HG03135 (cell line): ENCODE data around the gene NID1.
"Not testable (repeated sequence)": the region's sequence is repeated elsewhere in the genome, so short reads cannot be mapped to it uniquely, and the experiment has no call there.

Experiments
- ATAC-seq: cut with Tn5 transposase; IDR thresholded peaks from one replicate; pipeline ENCODE4 v1.9.1; 2021; ENCODE audit warnings: mild to moderate bottlenecking, moderate library complexity; ENCODE audit not compliant: unreplicated experiment

NID1 gene

GRCh38 chr1:235971571-235972310, 93.1 kb downstream of the NID1 start:
- ATAC-seq = peak; percentile 94

- ATAC-seq = no peak
Observed at GRCh38 chr1:235971020-235971419, 93.9 kb downstream of the NID1 start.

GRCh38 chr1:235968831-235969230, 96.1 kb downstream of the NID1 start:
- no peak for ATAC-seq

DNA sequence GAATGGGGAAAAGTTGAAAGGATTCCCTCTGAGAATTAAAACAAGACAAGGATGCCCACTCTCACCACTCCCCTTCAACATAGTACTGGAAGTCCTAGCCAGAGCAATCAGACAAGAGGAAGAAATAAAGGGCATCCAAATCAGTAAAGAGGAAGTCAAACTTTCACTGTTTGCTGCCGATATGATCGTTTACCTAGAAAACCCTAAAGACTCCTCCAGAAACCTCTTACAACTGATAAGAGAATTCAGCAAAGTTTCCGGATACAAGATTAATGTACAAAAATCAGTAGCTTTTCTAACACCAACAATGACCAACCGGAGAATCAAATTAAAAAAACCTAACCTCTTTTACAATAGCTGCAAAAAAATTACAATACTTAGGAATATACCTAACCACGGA, 98.8 kb downstream of the NID1 start:
- ATAC-seq = not testable (repeated sequence)

DNA sequence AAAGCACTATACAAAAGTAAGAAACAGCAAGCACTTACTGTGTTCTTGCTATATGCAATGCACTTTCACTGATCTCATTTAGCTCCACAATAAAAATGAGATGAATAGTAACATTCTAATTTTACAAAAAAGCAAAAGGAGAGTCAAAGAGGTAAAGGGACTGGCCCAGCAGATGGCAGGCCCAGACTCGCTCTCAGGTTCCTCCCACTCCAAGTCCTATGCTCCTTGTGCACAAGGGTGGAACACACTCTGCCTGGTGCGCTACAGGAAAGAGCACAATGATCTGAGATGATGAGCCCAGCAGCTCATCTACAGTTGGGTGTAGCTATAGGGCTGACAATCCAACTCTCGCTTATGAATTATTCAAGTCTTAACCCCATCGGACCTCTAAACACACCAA, 104.1 kb downstream of the NID1 start:
- no peak for ATAC-seq

DNA sequence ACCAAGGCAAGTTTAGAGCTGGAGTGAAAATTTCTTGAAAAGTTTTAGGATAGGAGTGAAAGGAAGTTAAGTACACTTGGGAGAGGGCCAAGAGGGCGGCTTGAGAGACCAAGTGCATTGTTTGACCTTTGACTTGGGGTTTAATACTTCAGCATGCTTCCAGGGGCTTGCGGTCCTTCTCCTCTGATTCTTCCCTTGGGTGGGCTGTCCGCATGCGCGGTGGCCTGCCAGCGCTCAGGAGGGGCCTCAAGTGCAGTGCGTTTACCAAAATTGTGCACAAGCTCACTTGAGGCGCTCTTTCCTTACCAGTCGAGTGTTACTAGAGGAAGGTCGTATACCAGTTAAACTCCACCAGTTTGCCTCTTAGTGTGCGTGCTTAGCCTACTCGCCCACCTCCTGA, 106.9 kb downstream of the NID1 start:
- ATAC-seq = no peak

GRCh38 chr1:235955777-235956176, 109.1 kb downstream of the NID1 start:
- no peak for ATAC-seq

GRCh38 chr1:235954306-235955283, 110.3 kb downstream of the NID1 start:
- ATAC-seq = peak; percentile 99

DNA sequence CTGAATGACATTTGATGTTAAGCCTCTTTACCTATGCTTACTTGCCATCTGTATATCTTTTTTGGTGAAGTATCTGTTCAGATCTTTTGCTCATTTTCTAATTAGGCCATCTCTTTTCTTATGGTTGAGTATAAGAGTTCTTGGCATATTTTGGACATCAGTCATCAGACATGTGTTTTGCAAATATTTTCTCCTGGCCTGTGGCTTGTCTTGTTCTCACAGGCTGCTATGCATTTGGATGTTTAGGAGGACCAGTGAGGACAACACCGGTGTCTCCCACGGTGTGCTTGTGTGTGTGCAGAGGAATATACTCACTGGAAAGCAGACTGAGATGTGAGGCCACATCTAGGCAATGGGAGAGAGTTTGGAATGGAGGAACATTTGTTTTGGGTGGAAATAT, 111.1 kb downstream of the NID1 start:
- ATAC-seq = no peak

GRCh38 chr1:235952950-235953615, 111.8 kb downstream of the NID1 start:
- no peak for ATAC-seq

DNA sequence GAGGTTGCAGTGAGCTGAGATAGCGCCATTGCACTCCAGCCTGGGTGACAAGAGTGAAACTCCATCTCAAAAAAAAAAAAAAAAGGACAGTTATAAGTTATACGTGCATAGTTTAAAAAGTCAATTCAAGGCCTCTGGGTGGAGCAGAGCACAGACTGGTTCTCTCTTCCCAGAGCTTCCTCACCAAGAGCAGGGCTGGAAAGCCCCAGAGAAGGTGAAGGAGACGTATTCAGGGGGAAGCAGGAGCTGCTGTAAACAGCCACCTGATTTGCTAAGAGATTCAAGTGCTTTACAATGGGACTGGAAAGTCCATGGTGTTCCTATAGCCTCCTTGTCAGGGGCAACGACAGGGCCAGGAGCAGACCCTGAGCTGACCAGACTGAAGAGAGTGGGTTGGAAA, 113.2 kb downstream of the NID1 start:
- ATAC-seq = no peak

DNA sequence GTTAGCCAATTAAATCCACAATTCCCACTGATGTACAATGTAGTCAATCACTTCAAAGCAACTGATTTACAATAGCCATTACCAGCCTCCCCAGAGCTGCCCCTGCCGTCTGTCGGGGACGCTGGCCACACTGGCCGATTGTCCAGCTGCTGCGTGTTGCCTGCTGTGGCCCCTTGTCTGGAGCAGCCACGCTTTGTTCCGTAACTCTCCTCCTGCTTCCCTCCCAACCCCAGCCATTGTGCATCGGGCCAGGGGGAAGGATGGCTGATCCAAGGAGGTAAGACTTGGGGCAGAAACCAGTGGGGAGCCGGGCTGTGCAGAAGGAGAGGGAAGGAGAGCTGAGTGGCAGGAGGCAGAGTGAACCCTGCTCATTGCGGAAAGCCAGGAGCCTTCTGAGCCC, 114.6 kb downstream of the NID1 start:
- ATAC-seq = no peak

DNA sequence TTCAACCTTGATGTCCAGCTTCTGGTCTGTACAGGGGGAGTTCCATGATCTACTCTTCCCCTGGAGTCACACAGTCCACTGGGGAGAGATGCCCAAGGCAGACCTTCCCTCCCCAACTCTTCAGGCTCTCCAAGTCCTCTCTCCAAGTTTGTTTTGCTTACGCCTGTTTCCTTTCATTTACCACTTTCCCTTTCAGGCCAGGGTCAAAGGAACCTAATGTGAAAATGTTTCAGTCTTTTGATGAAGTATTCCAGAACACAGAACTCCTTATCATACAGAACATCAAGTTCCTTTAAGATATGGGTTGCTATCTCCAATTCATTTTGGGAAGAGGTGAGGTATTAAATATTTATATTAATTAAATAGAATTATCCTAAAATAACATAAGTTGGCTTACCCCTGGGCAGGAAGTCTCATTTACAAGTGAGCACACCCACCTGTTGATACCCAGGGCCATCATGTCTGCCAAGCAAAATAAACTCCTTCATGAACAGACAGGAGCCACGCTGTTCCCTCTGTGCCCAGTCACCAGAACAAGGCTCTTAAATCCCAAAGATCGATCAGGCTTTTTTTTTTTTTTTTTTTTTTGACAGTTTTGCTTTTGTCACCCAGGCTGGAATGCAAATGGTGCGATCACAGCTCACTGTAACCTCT, 116.0 kb downstream of the NID1 start:
- no peak for ATAC-seq

DNA sequence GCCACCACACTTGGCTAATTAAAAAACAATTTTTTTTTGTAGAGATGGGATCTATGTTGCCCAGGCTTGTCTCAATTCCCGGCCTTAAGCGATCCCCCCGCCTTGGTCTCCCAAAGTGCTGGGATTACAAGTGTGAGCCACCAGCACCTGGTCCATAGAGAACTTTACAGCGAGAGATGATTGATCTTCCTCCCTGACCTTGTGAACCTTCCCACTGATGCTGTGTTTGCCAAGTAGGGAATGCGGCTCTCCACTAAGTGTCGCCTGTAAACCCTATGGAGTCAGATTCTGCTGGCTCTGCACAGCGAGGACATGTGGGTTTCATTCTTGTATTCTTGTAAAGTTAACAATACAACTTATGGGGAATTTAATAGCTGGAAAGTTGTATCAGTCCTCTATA, 116.9 kb downstream of the NID1 start:
- no peak for ATAC-seq

- ATAC-seq = no peak
Observed at GRCh38 chr1:235946571-235946981, 118.3 kb downstream of the NID1 start.

DNA sequence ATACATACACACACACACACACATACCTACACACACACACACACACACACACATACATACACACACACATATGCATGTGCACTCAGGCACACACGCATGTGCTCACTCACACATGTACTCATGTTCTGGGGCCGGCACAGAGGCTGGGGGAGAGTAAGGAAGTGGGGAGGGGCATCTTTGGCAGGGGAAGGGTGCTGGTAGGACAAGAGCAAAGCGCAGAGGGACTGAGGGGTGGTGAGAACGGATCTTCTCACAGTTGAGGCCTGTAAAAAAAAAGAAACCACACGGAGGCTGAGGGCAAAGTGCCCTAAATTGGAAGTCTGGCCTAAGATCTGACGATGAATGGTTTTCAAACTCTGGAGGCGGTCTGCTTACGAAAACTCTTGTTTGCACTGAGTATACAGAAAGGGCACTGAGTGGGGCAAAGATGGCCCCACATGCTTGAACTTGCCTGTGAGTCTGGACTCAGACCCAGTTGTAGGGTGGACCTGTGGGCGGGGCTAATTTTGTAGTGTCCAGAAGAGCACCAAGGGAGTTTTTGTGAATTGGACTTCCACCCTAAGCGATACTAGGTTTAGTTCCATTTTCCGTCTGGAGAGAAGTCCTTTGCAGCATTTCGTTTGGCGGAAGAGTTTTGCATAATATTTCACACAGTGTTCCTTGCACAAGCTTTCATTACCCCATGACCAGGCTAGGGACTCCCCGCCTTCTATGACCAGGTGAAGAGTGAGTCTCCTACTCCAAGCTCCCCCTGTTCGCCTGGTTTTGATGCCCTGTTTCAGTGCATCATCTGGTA, 118.9 kb downstream of the NID1 start:
- ATAC-seq = no peak

DNA sequence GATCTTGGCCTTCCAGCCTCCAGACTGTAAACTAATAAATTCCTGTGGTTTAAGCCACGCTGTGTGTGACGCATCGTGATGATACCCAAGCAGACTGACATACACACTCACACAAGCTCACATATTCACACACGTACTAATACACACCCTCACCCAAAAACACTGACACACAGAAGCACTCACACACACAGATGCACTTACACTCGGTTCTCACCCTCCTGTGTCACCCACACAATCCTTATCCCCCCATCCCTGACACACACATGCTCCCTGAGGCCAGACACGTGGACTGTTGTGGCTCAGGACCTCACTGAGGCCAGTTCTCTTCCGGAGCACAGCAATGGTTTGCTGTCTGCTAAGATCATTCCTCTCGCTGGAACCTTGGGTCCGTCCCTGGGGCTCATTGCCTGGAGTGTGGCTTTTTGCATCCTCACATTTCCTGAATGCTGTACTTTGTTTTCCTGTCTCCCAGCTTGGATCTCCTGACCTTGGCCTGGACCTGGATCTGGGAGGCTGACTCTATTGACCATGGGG, 121.2 kb downstream of the NID1 start:
- no peak for ATAC-seq

GRCh38 chr1:235942979-235943575, 121.8 kb downstream of the NID1 start:
- ATAC-seq = no peak

GRCh38 chr1:235942625-235942934, 122.3 kb downstream of the NID1 start:
- ATAC-seq = no peak
